ENCODE data around the gene RAB3C.

Gene RAB3C

DNA sequence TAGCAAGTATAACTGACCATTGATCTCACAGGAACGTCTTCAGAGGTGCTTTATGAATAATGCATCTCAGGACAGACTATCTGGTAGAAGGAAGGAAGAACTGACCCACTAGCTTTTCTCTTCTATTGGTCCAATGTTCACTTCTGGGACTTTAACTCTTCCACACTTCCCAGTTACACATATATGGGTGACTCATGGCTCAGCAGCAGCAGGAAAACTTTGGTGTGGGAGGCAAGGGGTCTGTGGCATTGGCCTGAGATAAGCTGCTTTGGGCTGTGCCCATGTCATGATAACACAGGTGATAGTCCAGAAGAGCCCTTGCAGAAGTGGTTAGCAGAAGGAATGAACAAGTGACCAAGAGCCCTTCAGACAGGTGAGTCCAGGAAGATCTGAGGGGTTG lies 148.8 kb downstream of the RAB3C start:
- H3K9me3 ChIP-seq (replicated peaks in 1 of 11): no peaks in the 10 kb centered on the region
- H3K4me3 ChIP-seq: no peak overlapping the region
- no peak overlapping the region for H3K27ac ChIP-seq
- TF ChIP-seq Cebpa-rat (IDR thresholded peaks at IDR 0.05): no peak
- H4K20me1 ChIP-seq: no peaks in the 10 kb centered on the region
- no peak overlapping the region for H3K4me2 ChIP-seq
- no peak overlapping the region for H3K9ac ChIP-seq
- H3K27me3 ChIP-seq: no peaks in the 10 kb centered on the region
- no peaks in the 10 kb centered on the region for H3K36me3 ChIP-seq
- H3K4me1 ChIP-seq: no peaks in the 10 kb centered on the region

DNA sequence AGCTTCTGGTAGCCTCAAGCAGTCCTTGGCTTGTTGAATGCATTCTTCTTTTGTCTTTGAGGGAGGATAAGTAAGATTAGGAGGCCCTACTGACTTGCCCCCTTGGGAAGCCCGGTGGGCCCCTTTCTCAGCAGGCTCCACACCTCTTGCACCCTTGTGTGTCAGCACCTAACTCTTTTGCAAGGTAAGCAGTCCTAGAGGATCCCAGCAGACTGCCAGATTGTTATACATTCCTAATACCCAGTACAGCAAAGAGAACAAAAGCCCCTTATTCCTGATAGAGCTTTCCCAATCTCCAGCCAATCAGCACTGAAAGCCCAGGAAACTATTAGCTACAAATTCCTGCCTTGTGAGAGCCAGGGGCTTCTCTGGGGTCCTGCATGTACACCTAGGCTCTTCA lies 152.8 kb downstream of the RAB3C start:
- Histone ChIP-seq H4K20me1 (no peaks in the 10 kb centered on the region), H3K36me3 (no peaks in the 10 kb centered on the region), H3K4me2 (no peak overlapping the region), H3K4me1 (no peaks in the 10 kb centered on the region), H3K27ac (no peak overlapping the region), H3K4me3 (no peak overlapping the region), H3K9me3 (replicated peaks in 1 of 11) (no peaks in the 10 kb centered on the region), H3K27me3 (no peaks in the 10 kb centered on the region), H3K9ac (no peak overlapping the region)
- TF ChIP-seq Cebpa-rat (IDR thresholded peaks at IDR 0.05): no peak

DNA sequence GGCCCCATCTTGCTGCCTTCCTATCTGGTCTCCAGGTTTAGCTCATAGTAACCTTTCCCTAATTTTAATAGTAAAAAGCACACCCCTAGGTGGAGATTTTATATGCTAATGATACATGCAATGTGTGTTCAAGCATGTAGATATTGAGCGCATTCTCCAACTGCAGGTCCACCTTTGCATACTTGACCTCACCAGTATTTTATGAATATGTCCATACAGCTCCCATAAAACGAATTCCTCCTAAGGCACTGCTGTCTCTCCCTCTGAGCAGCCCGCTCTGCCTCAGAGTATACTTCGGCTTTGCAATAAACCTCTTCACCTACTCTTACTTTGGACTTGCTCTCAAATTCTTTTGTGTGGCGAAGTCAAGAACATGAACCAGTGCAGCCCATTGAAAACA lies 153.3 kb downstream of the RAB3C start:
- Histone ChIP-seq H3K4me2 (no peak overlapping the region), H4K20me1 (no peaks in the 10 kb centered on the region), H3K36me3 (no peaks in the 10 kb centered on the region), H3K27ac (no peak overlapping the region), H3K9ac (no peak overlapping the region), H3K4me3 (no peak overlapping the region), H3K27me3 (no peaks in the 10 kb centered on the region), H3K9me3 (replicated peaks in 1 of 11) (no peaks in the 10 kb centered on the region), H3K4me1 (no peaks in the 10 kb centered on the region)
- TF ChIP-seq Cebpa-rat (IDR thresholded peaks at IDR 0.05): no peak

DNA sequence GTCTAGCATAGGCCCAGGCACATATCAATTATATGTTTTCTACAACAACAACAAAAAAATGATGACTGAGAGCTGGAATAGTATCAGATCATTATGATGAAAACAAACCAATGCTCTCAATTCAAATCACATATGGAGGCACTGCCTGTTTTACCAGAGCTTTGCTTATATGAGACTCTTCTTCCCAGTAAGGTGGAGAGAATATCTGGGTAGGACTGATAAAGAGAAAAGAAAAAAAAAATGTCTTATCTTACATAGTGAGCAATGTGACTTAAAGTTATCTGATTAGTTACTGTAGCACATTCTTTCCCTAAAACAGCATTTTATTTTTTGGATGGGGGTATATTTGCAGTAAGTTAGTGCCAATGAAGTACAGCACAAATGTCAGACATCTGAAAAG lies 154.8 kb downstream of the RAB3C start:
- no peak for TF ChIP-seq Cebpa-rat (IDR thresholded peaks at IDR 0.05)
- Histone ChIP-seq H3K9ac (no peak overlapping the region), H3K4me2 (no peak overlapping the region), H3K9me3 (replicated peaks in 1 of 11) (no peaks in the 10 kb centered on the region), H4K20me1 (no peaks in the 10 kb centered on the region), H3K4me3 (no peak overlapping the region), H3K27me3 (no peaks in the 10 kb centered on the region), H3K27ac (no peak overlapping the region), H3K4me1 (no peaks in the 10 kb centered on the region), H3K36me3 (no peaks in the 10 kb centered on the region)

DNA sequence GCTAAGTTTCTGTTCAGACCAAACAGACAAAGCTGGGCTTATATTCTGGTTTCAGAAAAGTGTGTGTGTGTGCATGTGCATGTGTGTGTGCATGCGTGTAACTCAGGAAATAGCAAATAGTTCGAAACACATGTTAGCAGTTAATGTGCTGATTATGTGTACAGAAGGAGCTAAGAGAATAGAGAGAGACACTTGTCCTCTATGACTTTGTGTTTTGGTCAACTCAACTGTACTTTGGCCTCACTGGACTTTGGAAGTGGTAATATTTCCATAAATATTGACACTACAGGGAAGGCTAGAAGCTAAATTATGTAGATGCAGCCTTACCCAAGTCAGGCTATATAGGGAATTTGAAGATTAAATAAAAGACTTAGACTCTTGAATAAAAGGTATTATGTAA lies 155.5 kb downstream of the RAB3C start:
- TF ChIP-seq Cebpa-rat (IDR thresholded peaks at IDR 0.05): no peak
- no peak overlapping the region for H3K27ac ChIP-seq
- no peaks in the 10 kb centered on the region for H3K36me3 ChIP-seq

DNA sequence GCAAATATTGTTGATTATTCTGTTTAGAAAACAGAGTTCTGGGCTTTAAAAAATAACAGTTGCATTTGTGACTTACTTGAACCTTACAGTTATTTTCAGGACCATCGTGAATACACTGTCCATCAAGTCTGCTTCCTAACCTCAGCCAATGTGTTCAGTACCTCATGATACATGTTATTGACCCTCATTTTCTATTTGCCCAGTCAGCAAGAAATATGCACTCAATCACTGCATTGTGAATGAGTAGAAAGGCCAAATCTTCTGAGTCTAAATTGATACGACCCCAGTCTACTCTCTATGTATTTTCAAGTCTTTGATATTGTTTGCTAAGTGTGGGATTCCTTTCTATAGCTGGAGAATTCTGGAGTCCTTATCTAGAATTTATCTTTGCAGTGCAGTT lies 156.2 kb downstream of the RAB3C start:
- H3K4me3 ChIP-seq: no peak overlapping the region
- no peak for TF ChIP-seq Cebpa-rat (IDR thresholded peaks at IDR 0.05)

More for the DNA sequence above, 155.5 kb downstream of the RAB3C start:
- Histone ChIP-seq H3K4me1 (no peaks in the 10 kb centered on the region), H3K4me3 (no peak overlapping the region), H3K27me3 (no peaks in the 10 kb centered on the region), H3K9ac (no peak overlapping the region), H3K4me2 (no peak overlapping the region), H3K9me3 (replicated peaks in 1 of 11) (no peaks in the 10 kb centered on the region), H4K20me1 (no peaks in the 10 kb centered on the region)

DNA sequence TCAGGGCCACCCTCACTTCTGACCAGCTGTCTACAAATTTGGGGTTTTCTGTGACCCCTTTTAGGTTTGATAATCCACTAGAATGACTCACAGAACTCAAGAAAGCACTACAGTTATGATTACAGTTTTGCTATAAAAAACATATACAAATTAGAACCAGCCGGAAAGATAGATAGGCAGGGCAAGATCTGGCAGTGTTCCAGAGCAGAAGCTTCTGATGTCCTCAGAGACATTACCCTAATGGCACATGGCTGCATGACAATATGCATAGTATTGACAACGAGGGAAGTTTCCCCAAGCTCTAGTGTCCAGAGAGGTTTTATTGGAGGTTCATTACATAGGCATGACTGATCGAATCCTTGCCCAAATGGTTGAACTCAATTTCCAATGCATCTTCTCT lies 158.1 kb downstream of the RAB3C start:
- Histone ChIP-seq H4K20me1 (no peaks in the 10 kb centered on the region), H3K9ac (no peak overlapping the region), H3K4me1 (no peaks in the 10 kb centered on the region), H3K27ac (no peak overlapping the region), H3K9me3 (replicated peaks in 1 of 11) (no peaks in the 10 kb centered on the region), H3K4me3 (no peak overlapping the region), H3K4me2 (no peak overlapping the region), H3K36me3 (no peaks in the 10 kb centered on the region), H3K27me3 (no peaks in the 10 kb centered on the region)
- no peak for TF ChIP-seq Cebpa-rat (IDR thresholded peaks at IDR 0.05)

More for the DNA sequence above, 156.2 kb downstream of the RAB3C start:
- H3K36me3 ChIP-seq: no peaks in the 10 kb centered on the region
- H3K4me1 ChIP-seq: no peaks in the 10 kb centered on the region
- no peak overlapping the region for H3K9ac ChIP-seq
- no peaks in the 10 kb centered on the region for H4K20me1 ChIP-seq
- H3K27ac ChIP-seq: no peak overlapping the region
- H3K27me3 ChIP-seq: no peaks in the 10 kb centered on the region
- H3K9me3 ChIP-seq (replicated peaks in 1 of 11): no peaks in the 10 kb centered on the region
- H3K4me2 ChIP-seq: no peak overlapping the region

DNA sequence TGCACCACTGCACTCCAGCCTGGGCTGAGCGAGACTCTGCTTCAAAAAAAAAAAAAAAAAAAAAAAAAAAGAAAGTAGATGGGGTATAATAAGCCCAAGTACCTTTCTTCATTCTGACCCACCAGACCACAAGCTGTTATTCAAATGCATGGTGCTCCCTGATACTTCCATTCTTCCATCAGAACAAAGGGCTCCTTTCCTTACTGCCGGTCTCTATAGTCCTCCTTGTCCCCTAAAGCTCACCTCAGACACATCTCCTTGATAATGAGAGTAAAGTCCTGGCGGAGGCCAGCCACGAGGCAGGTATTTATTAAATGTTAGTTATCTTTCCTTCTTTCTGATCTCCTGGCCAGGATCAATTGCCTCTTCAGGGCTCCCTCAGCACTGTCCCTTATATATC lies 162.5 kb downstream of the RAB3C start:
- no peak overlapping the region for H3K4me3 ChIP-seq
- no peaks in the 10 kb centered on the region for H4K20me1 ChIP-seq
- no peaks in the 10 kb centered on the region for H3K27me3 ChIP-seq
- H3K4me1 ChIP-seq: no peaks in the 10 kb centered on the region
- H3K27ac ChIP-seq: no peak overlapping the region
- H3K36me3 ChIP-seq: no peaks in the 10 kb centered on the region
- no peak overlapping the region for H3K4me2 ChIP-seq
- H3K9me3 ChIP-seq (replicated peaks in 1 of 11): no peaks in the 10 kb centered on the region
- H3K9ac ChIP-seq: no peak overlapping the region
- no peak for TF ChIP-seq Cebpa-rat (IDR thresholded peaks at IDR 0.05)

DNA sequence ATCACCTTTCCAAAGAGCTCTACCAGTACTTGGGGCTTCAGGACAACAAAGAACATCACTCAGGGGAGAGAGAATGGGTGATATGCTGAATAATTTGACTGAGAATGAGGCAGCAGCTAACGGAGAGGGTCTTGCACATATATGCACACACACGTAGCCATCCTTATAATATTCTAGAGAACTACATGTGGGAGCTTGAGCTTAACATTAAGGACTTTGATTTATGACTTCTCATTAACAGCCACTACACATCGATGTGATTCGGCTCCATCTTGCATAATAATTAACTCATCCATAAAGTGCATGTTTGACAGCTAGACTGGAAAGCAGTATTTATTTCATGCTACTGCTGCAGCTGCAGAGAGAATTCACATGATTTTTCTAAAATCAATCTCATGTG lies 163.4 kb downstream of the RAB3C start:
- TF ChIP-seq Cebpa-rat (IDR thresholded peaks at IDR 0.05): no peak
- H3K27ac ChIP-seq: no peak overlapping the region
- no peaks in the 10 kb centered on the region for H3K27me3 ChIP-seq
- no peak overlapping the region for H3K4me3 ChIP-seq
- no peak overlapping the region for H3K4me2 ChIP-seq
- H3K36me3 ChIP-seq: no peaks in the 10 kb centered on the region
- H3K4me1 ChIP-seq: peaks cover 0 to 6% (median 0%) of the 10 kb centered on the region in 10 experiments; a peak in 2 of 20 replicates
- H3K9ac ChIP-seq: no peak overlapping the region
- no peaks in the 10 kb centered on the region for H4K20me1 ChIP-seq
- H3K9me3 ChIP-seq (replicated peaks in 1 of 11): no peaks in the 10 kb centered on the region

DNA sequence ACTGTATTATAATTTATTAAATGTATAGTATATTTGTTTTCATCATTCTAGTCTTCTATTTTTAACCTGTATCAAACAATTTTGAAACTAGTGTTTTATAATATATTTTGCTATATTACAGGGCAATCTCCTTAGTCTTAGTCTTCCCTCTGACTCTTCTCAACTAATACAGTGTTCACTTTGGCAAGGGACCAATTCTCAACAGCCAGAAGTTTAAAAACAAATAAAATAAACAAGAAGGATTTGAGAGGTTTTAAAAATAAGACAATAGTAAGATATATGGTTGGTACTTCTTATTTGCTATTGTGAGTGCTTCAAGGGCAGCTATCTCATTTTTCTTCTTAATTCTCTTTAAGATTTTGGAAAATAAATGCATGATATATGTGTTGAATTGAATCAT lies 167.2 kb downstream of the RAB3C start:
- no peaks in the 10 kb centered on the region for H3K9me3 ChIP-seq (replicated peaks in 1 of 11)
- no peak overlapping the region for H3K9ac ChIP-seq
- peaks cover 0 to 9% (median 0%) of the 10 kb centered on the region in 10 experiments; a peak in 2 of 20 replicates for H3K4me1 ChIP-seq
- no peak overlapping the region for H3K4me3 ChIP-seq
- H4K20me1 ChIP-seq: no peaks in the 10 kb centered on the region
- no peak for TF ChIP-seq Cebpa-rat (IDR thresholded peaks at IDR 0.05)
- H3K4me2 ChIP-seq: no peak overlapping the region
- H3K27me3 ChIP-seq: no peaks in the 10 kb centered on the region
- no peaks in the 10 kb centered on the region for H3K36me3 ChIP-seq
- no peak overlapping the region for H3K27ac ChIP-seq

All from BLaER1 treated with 17β-estradiol and CSF1 and Interleukin-3, amounts not matched to agents 10 nM and 100 nM (cell line).